Umbilical cord (tissue), 2 donors: ENCODE results near the gene HAPLN3. TPM values are rescaled to one million over a fixed set of nuclear protein-coding genes. Genes with fewer than 3 reads are reported as not detected.

Experiments
- DNase-seq: peaks from one replicate; pipeline ENCODE4 v3.0.0-alpha.2; 2015; ENCODE audit warnings: low spot score
- total RNA-seq: library from RNA; depleted of rRNA; stranded (reverse); fragments of >200 nt; gene quantifications from one replicate; pipeline ENCODE4 v1.2.3, GENCODE V29; 2014; ENCODE audit warnings: low replicate concordance; ENCODE audit not compliant: insufficient read depth

Gene HAPLN3
- total RNA-seq, 1 donor from 2014 or later: 19.7 TPM

- DNase-seq: no peak
These were observed 1.1 kb upstream of the HAPLN3 start for GRCh38 chr15:88896333-88897033.

- DNase-seq: peak; percentile 33
These were observed 961 bp downstream of the HAPLN3 start for GRCh38 chr15:88894348-88894818.

- DNase-seq: no peak
These were observed 3.6 kb downstream of the HAPLN3 start for GRCh38 chr15:88891540-88892254.

GRCh38 chr15:88890495-88890894, 4.8 kb downstream of the HAPLN3 start:
- no peak for DNase-seq

GRCh38 chr15:88888719-88889118, 6.6 kb downstream of the HAPLN3 start:
- DNase-seq: no peak

- peak; percentile 33 for DNase-seq
These were observed 8.2 kb downstream of the HAPLN3 start for GRCh38 chr15:88887068-88887580.

GRCh38 chr15:88882785-88883184, 12.6 kb downstream of the HAPLN3 start:
- DNase-seq: no peak

- DNase-seq: no peak
These were observed 13.6 kb downstream of the HAPLN3 start for GRCh38 chr15:88881775-88882174.

GRCh38 chr15:88880944-88881740, 14.2 kb downstream of the HAPLN3 start:
- DNase-seq: no peak

- DNase-seq: no peak
These were observed 16.6 kb downstream of the HAPLN3 start for GRCh38 chr15:88878720-88879184.

- no peak for DNase-seq
These were observed 17.4 kb downstream of the HAPLN3 start for GRCh38 chr15:88877906-88878305.

- DNase-seq: no peak
These were observed 17.9 kb downstream of the HAPLN3 start for GRCh38 chr15:88877415-88877814.

- DNase-seq: no peak
These were observed 18.8 kb downstream of the HAPLN3 start for GRCh38 chr15:88876573-88876972.

- no peak for DNase-seq
These were observed 20.7 kb downstream of the HAPLN3 start for GRCh38 chr15:88874684-88875083.

GRCh38 chr15:88874275-88874674, 21.1 kb downstream of the HAPLN3 start:
- no peak for DNase-seq

GRCh38 chr15:88873786-88874185, 21.6 kb downstream of the HAPLN3 start:
- no peak for DNase-seq

- no peak for DNase-seq
These were observed 22.6 kb downstream of the HAPLN3 start for GRCh38 chr15:88872706-88873105.

- no peak for DNase-seq
These were observed 23.2 kb downstream of the HAPLN3 start for GRCh38 chr15:88872106-88872505.

- no peak for DNase-seq
These were observed 24.0 kb downstream of the HAPLN3 start for GRCh38 chr15:88871313-88871712.

GRCh38 chr15:88866295-88866881, 29.0 kb downstream of the HAPLN3 start:
- no peak for DNase-seq

- no peak for DNase-seq
These were observed 29.7 kb downstream of the HAPLN3 start for GRCh38 chr15:88865498-88866099.
